Effector memory CD8-positive, alpha-beta T cell (primary cell): ENCODE results near the gene NGEF.
A peak's percentile ranks its signal among the peaks of the same experiment; 100 is the strongest.

Source experiments
- ATAC-seq: fragments of 150-1000 bp; cut with Tn5 transposase; replicated peaks from 2 replicates; pipeline ENCODE4 v1.10.0; 2021; ENCODE audit warnings: mild to moderate bottlenecking, moderate library complexity
- DNase-seq, 3 experiments: peaks; one replicate each; pipeline ENCODE4 v3.0.0; 2021
- H3K27ac Mint-ChIP-seq, 2 donors: one replicate each; pipeline ENCODE4 v1.8.0; 2022; ENCODE audit warnings: mild to moderate bottlenecking in 2 of 2, mixed read lengths in 2 of 2, moderate library complexity in 2 of 2
- H3K27me3 Mint-ChIP-seq, 2 donors: one replicate each; pipeline ENCODE4 v1.8.0; 2022; ENCODE audit warnings: mixed read lengths in 2 of 2
- H3K36me3 Mint-ChIP-seq: one replicate; pipeline ENCODE4 v1.8.0; 2022; ENCODE audit warnings: mild to moderate bottlenecking, moderate library complexity, mixed read lengths; ENCODE audit not compliant: insufficient read depth
- H3K4me1 Mint-ChIP-seq, 2 donors: one replicate each; pipeline ENCODE4 v1.8.0; 2022; ENCODE audit warnings: low read depth in 2 of 2, mixed read lengths in 2 of 2
- H3K4me3 Mint-ChIP-seq, 2 donors: one replicate each; pipeline ENCODE4 v1.8.0; 2022; ENCODE audit warnings: mild to moderate bottlenecking in 2 of 2, mixed read lengths in 2 of 2, moderate library complexity in 2 of 2
- H3K9me3 Mint-ChIP-seq, 2 donors: one replicate each; pipeline ENCODE4 v1.8.0; 2022; ENCODE audit warnings: mixed read lengths in 2 of 2

NGEF gene

GRCh38 chr2:232843834-232844233 is 169.2 kb downstream of the NGEF start:
- H3K4me1 Mint-ChIP-seq = peaks cover 2 to 9% of the 10 kb centered on the region in 2 donors
- no peaks in the 10 kb centered on the region for H3K27me3 Mint-ChIP-seq
- no peak overlapping the region for H3K4me3 Mint-ChIP-seq
- peaks cover 74% of the 10 kb centered on the region for H3K36me3 Mint-ChIP-seq
- H3K27ac Mint-ChIP-seq = no peak overlapping the region
- DNase-seq (no peak), ATAC-seq (no peak)
- H3K9me3 Mint-ChIP-seq = no peaks in the 10 kb centered on the region

DNA sequence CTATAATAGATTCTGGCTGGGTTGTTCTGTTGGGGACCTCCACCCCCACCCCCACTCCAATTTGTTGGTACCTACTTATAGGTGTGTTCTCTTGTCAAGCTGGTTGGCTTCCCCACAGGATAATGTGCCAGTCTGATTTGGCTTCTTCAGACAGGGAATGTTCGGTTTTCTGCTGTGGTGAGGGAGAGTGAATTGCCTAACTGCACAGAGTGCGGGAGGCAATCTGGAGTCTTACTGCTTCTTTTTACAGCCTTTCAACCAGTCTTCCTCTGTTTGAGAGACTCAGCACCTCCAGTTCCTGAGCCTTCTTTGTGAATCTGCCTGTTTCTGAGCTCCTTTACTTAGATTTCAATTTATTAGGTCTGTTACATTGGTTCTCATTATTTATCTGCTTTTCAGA is 170.4 kb downstream of the NGEF start:
- H3K4me3 Mint-ChIP-seq = no peak overlapping the region

DNA sequence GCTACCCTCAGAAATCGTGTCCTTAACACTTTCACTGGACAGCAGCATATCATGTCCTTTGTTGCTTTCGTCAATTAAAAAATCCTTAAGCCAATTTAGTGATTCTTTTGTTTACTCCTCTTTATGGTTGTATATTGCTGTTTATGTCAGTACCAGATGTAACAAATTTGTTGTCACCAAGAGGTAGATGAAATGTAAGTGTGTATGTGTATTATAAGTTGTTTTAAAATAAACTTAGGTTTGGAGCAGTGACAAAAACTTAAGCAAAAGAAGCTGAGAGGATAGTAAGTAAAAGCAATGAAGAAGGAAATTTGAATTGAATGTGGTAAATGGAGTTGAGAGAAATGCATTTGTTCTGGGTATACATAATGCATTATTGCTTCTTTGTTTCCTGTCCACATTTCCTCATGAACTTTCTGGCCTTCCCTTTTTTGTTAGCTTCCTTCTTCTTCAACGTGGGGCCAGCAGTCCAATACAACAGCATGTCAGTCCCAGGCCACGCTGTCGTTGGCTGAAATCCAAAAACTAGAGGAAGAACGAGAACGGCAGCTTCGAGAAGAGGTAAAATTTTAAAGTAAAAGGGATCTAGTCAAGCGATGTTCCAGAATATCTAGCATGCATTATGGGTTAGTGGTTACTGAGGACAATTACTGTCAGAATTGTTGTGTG is 173.5 kb downstream of the NGEF start:
- ATAC-seq (no peak), DNase-seq (no peak)
- no peaks in the 10 kb centered on the region for H3K9me3 Mint-ChIP-seq
- H3K27me3 Mint-ChIP-seq = no peaks in the 10 kb centered on the region
- H3K36me3 Mint-ChIP-seq = peaks cover 75% of the 10 kb centered on the region
- peak overlapping the region; percentile 88 to 89 for H3K27ac Mint-ChIP-seq
- H3K4me1 Mint-ChIP-seq = peaks cover 23 to 27% of the 10 kb centered on the region in 2 donors
- H3K4me3 Mint-ChIP-seq = no peak overlapping the region

More for the DNA sequence above, 170.4 kb downstream of the NGEF start:
- H3K27me3 Mint-ChIP-seq = no peaks in the 10 kb centered on the region
- DNase-seq (no peak), ATAC-seq (no peak)
- H3K27ac Mint-ChIP-seq = no peak overlapping the region
- H3K36me3 Mint-ChIP-seq = peaks cover 66% of the 10 kb centered on the region
- no peaks in the 10 kb centered on the region for H3K9me3 Mint-ChIP-seq
- H3K4me1 Mint-ChIP-seq = peaks cover 13 to 21% of the 10 kb centered on the region in 2 donors

DNA sequence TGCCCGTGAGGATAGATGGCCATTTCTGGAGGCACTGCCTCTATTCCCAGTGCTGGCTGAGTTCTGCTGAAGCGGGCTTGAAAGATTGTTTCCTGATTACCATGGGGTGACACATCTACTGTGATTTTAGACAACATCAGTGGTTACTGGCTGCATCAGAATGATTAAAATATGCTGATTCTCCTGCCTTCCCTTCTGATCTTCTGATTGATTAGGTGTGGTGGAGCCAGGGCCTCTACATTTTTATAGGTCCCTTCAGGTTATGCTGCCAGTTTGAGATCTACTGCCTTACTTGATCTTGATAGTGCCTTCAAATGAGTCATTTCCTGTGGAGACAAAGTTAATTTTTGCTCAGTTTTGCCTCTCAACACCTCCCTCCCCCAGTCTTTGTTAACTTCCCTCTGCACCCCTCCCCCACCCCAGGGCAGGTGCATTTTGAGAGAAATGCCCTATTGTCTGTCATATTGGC is 174.6 kb downstream of the NGEF start:
- no peaks in the 10 kb centered on the region for H3K27me3 Mint-ChIP-seq
- peak; percentile 17 to 41 (median 38) for DNase-seq
- peak overlapping the region; percentile 88 to 89 for H3K27ac Mint-ChIP-seq
- H3K9me3 Mint-ChIP-seq = no peaks in the 10 kb centered on the region
- peak; percentile 92 for ATAC-seq
- peaks cover 77% of the 10 kb centered on the region for H3K36me3 Mint-ChIP-seq
- H3K4me1 Mint-ChIP-seq = peaks cover 23 to 31% of the 10 kb centered on the region in 2 donors
- peak overlapping the region; percentile 46 to 62 for H3K4me3 Mint-ChIP-seq

GRCh38 chr2:232836934-232837333 is 176.1 kb downstream of the NGEF start:
- H3K4me3 Mint-ChIP-seq = no peak overlapping the region
- peaks cover 78% of the 10 kb centered on the region for H3K36me3 Mint-ChIP-seq
- H3K27me3 Mint-ChIP-seq = no peaks in the 10 kb centered on the region
- DNase-seq (no peak), ATAC-seq (no peak)
- H3K4me1 Mint-ChIP-seq = peaks cover 23 to 34% of the 10 kb centered on the region in 2 donors
- H3K27ac Mint-ChIP-seq = peak overlapping the region; percentile 67 to 88
- H3K9me3 Mint-ChIP-seq = no peaks in the 10 kb centered on the region

GRCh38 chr2:232835687-232836208 is 177.3 kb downstream of the NGEF start:
- Mint-ChIP-seq H3K27me3 (no peaks in the 10 kb centered on the region), H3K9me3 (no peaks in the 10 kb centered on the region), H3K4me3 (no peak overlapping the region), H3K36me3 (peaks cover 71% of the 10 kb centered on the region), H3K27ac (no peak overlapping the region), H3K4me1 (peaks cover 23 to 36% of the 10 kb centered on the region in 2 donors)
- DNase-seq = no peak
- ATAC-seq = no peak

GRCh38 chr2:232833830-232834229 is 179.2 kb downstream of the NGEF start:
- peak overlapping the region; percentile 11 to 26 for H3K27ac Mint-ChIP-seq
- H3K36me3 Mint-ChIP-seq = peaks cover 62% of the 10 kb centered on the region
- no peaks in the 10 kb centered on the region for H3K27me3 Mint-ChIP-seq

DNA sequence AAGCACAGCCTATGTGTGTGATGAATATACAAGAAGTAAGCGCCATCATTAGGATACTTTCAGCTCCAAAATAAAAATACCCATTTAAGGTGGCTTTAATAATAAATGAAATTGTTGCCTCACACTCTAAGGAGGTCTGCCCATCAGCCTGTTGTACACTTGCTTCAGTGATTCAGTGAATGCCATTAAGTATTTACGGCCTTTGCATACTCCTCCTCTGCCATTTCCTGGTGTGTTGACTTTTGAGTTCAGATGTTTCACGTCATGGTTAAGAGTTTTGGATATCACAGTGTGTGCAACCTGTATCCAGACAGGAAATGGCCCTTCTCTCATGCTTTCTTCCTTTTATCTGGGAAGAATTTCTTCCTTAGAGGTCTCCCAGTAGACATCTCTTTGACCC is 181.6 kb downstream of the NGEF start:
- Mint-ChIP-seq H3K27ac (no peak overlapping the region), H3K4me1 (peaks cover 3 to 17% of the 10 kb centered on the region in 2 donors), H3K36me3 (peaks cover 59% of the 10 kb centered on the region), H3K9me3 (no peaks in the 10 kb centered on the region), H3K27me3 (no peaks in the 10 kb centered on the region), H3K4me3 (no peak overlapping the region)
- DNase-seq = no peak
- ATAC-seq = no peak

More at GRCh38 chr2:232833830-232834229, 179.2 kb downstream of the NGEF start:
- no peak overlapping the region for H3K4me3 Mint-ChIP-seq
- H3K9me3 Mint-ChIP-seq = no peaks in the 10 kb centered on the region
- no peak for DNase-seq
- ATAC-seq = no peak
- H3K4me1 Mint-ChIP-seq = peaks cover 21 to 27% of the 10 kb centered on the region in 2 donors

DNA sequence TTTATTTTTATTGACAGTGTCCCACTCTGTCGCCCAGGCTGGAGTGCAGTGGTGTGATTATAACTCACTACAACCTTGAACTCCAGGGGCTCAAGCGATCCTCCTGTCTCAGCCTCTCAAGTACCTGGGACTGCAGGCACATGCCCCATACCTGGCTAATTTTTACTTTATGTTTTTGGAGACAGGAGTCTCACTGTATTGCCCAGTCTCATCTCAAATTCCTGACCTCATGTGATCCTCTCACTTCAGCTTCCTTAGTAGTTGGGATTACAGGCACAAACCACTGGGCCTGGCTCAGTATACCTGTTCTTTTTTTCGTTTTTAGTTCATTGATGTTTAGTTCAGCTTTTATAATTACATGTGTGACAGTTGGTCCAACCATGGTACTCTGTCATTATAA is 183.1 kb downstream of the NGEF start:
- no peaks in the 10 kb centered on the region for H3K9me3 Mint-ChIP-seq
- no peaks in the 10 kb centered on the region for H3K27me3 Mint-ChIP-seq
- DNase-seq (no peak), ATAC-seq (no peak)
- peaks cover 52% of the 10 kb centered on the region for H3K36me3 Mint-ChIP-seq
- peak overlapping the region in 1 of 2 donors; percentile 57 for H3K27ac Mint-ChIP-seq
- peaks cover 0 to 17% of the 10 kb centered on the region in 2 donors for H3K4me1 Mint-ChIP-seq
- H3K4me3 Mint-ChIP-seq = no peak overlapping the region
